Liver (tissue), 9 donors: ENCODE measurements around the gene TACC2. TPM values are rescaled to one million over a fixed set of nuclear protein-coding genes. Genes with fewer than 3 reads are reported as not detected.
A peak's percentile ranks its signal among the peaks of the same experiment; 100 is the strongest.

Experiments
- DNase-seq: peaks from one replicate; pipeline ENCODE4 v3.0.0-alpha.2; 2017; ENCODE audit warnings: low spot score
- H3K27ac ChIP-seq, 2 donors: one replicate each; pipeline ENCODE4 v1.7.0; 2013; ENCODE audit warnings: inconsistent platforms in 2 of 2, low read length in 2 of 2, control low read depth in 1 of 2, low read depth in 1 of 2, mild to moderate bottlenecking in 1 of 2
- H3K27me3 ChIP-seq, 4 donors: one replicate each; pipeline versions ENCODE4 v1.6.1 to v1.7.0; 2013; ENCODE audit warnings: low read length in 3 of 4, inconsistent platforms in 1 of 4, mild to moderate bottlenecking in 1 of 4, moderate library complexity in 1 of 4; ENCODE audit not compliant: control insufficient read depth in 4 of 4, insufficient read depth in 4 of 4
- H3K36me3 ChIP-seq, 4 donors: one replicate each; pipeline versions ENCODE4 v1.6.1 to v1.7.0; 2013; ENCODE audit warnings: low read length in 3 of 4, mild to moderate bottlenecking in 3 of 4, low read depth in 1 of 4, moderate library complexity in 1 of 4; ENCODE audit not compliant: control insufficient read depth in 4 of 4, insufficient read depth in 3 of 4
- H3K4me1 ChIP-seq, 4 donors: one replicate each; pipeline versions ENCODE4 v1.6.1 to v1.7.0; 2013; ENCODE audit warnings: low read length in 3 of 4, mild to moderate bottlenecking in 3 of 4, moderate library complexity in 1 of 4; ENCODE audit not compliant: control insufficient read depth in 4 of 4, insufficient read depth in 4 of 4
- H3K4me3 ChIP-seq, 3 donors: one replicate each; pipeline versions ENCODE4 v1.6.1 to v1.7.0; 2013; ENCODE audit warnings: low read length in 3 of 3, control low read depth in 1 of 3, low read depth in 1 of 3, mild to moderate bottlenecking in 1 of 3
- H3K9ac ChIP-seq, 2 donors: one replicate each; pipeline ENCODE4 v1.7.0; 2013; ENCODE audit warnings: low read length in 2 of 2, mild to moderate bottlenecking in 2 of 2, moderate library complexity in 2 of 2, control low read depth in 1 of 2, low read depth in 1 of 2
- H3K9me3 ChIP-seq, 4 donors: one replicate each; pipeline versions ENCODE4 v1.6.1 to v1.7.0; 2013; ENCODE audit warnings: low read length in 3 of 4; ENCODE audit not compliant: control insufficient read depth in 4 of 4
- ATF3 ChIP-seq: IDR thresholded peaks from 2 replicates; pipeline ENCODE4 v1.6.1; 2016; ENCODE audit warnings: antibody characterized with exemption
- CTCF ChIP-seq: fragments of 150-350 bp; IDR thresholded peaks from 2 replicates; pipeline ENCODE4 v1.5.1; 2017; ENCODE audit warnings: improper control_type of control experiment, low read depth, low read length; ENCODE audit not compliant: missing input control
- EGR1 ChIP-seq, 2 donors: IDR thresholded peaks; 2 replicates each; pipeline ENCODE4 v1.6.1; 2016 to 2018; ENCODE audit warnings: antibody characterized with exemption in 2 of 2, low read depth in 2 of 2
- FOXA1 ChIP-seq: IDR thresholded peaks from 2 replicates; pipeline ENCODE4 v1.6.1; 2016; ENCODE audit warnings: antibody characterized with exemption
- FOXA2 ChIP-seq: IDR thresholded peaks from 2 replicates; pipeline ENCODE4 v1.6.1; 2016; ENCODE audit warnings: antibody characterized with exemption
- HNF4A ChIP-seq, 2 donors: conservative IDR thresholded peaks; 2 replicates each; pipeline ENCODE4 v1.6.1; 2016; ENCODE audit warnings: antibody characterized with exemption in 2 of 2, mild to moderate bottlenecking in 2 of 2
- HNF4G ChIP-seq: IDR thresholded peaks from 2 replicates; pipeline ENCODE4 v1.6.1; 2016; ENCODE audit warnings: antibody characterized with exemption
- JUND ChIP-seq, 2 donors: IDR thresholded peaks; 2 replicates each; pipeline ENCODE4 v1.6.1; 2016; ENCODE audit warnings: antibody characterized with exemption in 2 of 2
- MAX ChIP-seq: IDR thresholded peaks from 2 replicates; pipeline ENCODE4 v1.6.1; 2016; ENCODE audit warnings: antibody characterized with exemption
- RAD21 ChIP-seq, 2 donors: IDR thresholded peaks; 2 replicates each; pipeline ENCODE4 v1.6.1; 2016; ENCODE audit warnings: antibody characterized with exemption in 2 of 2, mild to moderate bottlenecking in 2 of 2
- REST ChIP-seq: IDR thresholded peaks from 2 replicates; pipeline ENCODE4 v1.6.1; 2016; ENCODE audit warnings: antibody characterized with exemption, mild to moderate bottlenecking
- RXRA ChIP-seq, 2 donors: IDR thresholded peaks; 2 replicates each; pipeline ENCODE4 v1.6.1; 2017 to 2018; ENCODE audit warnings: antibody characterized with exemption in 2 of 2, mild to moderate bottlenecking in 1 of 2
- TAF1 ChIP-seq: conservative IDR thresholded peaks from 2 replicates; pipeline ENCODE4 v1.6.1; 2016; ENCODE audit warnings: antibody characterized with exemption, mild to moderate bottlenecking
- YY1 ChIP-seq: IDR thresholded peaks from 2 replicates; pipeline ENCODE4 v1.6.1; 2016; ENCODE audit warnings: antibody characterized with exemption, mild to moderate bottlenecking
- ZBTB33 ChIP-seq: IDR thresholded peaks from 2 replicates; pipeline ENCODE4 v1.6.1; 2016; ENCODE audit warnings: antibody characterized with exemption
- WGBS: extraction: QIAGEN DNeasy Blood & Tissue Kit; methylation state at CpG from one replicate; pipeline ENCODE4 v1.1.7; 2013; 5-methylcytosine and 5-hydroxymethylcytosine counted together
- polyA plus RNA-seq, 2 donors: library from polyadenylated mRNA; stranded (reverse) in 1 of 2; unstranded in 1 of 2; fragments of 200-250 nt in 1 of 2; fragments of >200 nt in 1 of 2; fragmentation: Nextera tagmentation in 1 of 2; extraction: Ambion mirVana in 1 of 2; gene quantifications; one replicate each; pipeline versions ENCODE4 v1.2.1 to v1.2.3, GENCODE V29; 2013 to 2015
- total RNA-seq, 2 donors: library from RNA; depleted of rRNA; stranded (reverse); fragments of >200 nt; gene quantifications; one replicate each; pipeline ENCODE4 v1.2.3, GENCODE V29; 2014
- donor health status: healthy.
- donor health status: healthy.
- donor health status: healthy.
- donor health status: healthy.
- donor health status: healthy.

TACC2 gene
- total and polyA plus RNA-seq, 4 donors: 1.5 to 9.1 (median 7.8) TPM

GRCh38 chr10:122113945-122114747 lies 125.2 kb downstream of the TACC2 start:
- peaks cover 3 to 8% (median 5%) of the 10 kb centered on the region in 4 donors for H3K4me1 ChIP-seq
- DNase-seq: no peak
- H3K27me3 ChIP-seq: no peaks in the 10 kb centered on the region
- H3K4me3 ChIP-seq: peak overlapping the region; percentile 57 to 72 (median 67)
- peak overlapping the region; percentile 92 to 99 for H3K27ac ChIP-seq
- no peaks in the 10 kb centered on the region for H3K36me3 ChIP-seq
- H3K9me3 ChIP-seq: no peaks in the 10 kb centered on the region
- TF ChIP-seq JUND (IDR thresholded peaks at IDR 0.05) (no peak), YY1 (peak; percentile 36)
- 56% methylated on average over 18 of the region's 18 CpGs for WGBS
- peak overlapping the region; percentile 58 to 66 for H3K9ac ChIP-seq

GRCh38 chr10:122115874-122116273 lies 126.9 kb downstream of the TACC2 start:
- Histone ChIP-seq H3K27me3 (no peaks in the 10 kb centered on the region), H3K36me3 (no peaks in the 10 kb centered on the region), H3K4me1 (peaks cover 3 to 8% (median 5%) of the 10 kb centered on the region in 4 donors), H3K27ac (no peak overlapping the region), H3K9ac (no peak overlapping the region), H3K4me3 (no peak overlapping the region), H3K9me3 (no peaks in the 10 kb centered on the region)
- no peak for DNase-seq
- 69% methylated on average over 4 of the region's 4 CpGs for WGBS
- no peak for TF ChIP-seq JUND (IDR thresholded peaks at IDR 0.05)
- no peak for TF ChIP-seq TAF1
- TF ChIP-seq YY1: no peak
- TF ChIP-seq RXRA (IDR thresholded peaks at IDR 0.05): no peak
- no peak for TF ChIP-seq HNF4G
- TF ChIP-seq FOXA2: no peak
- TF ChIP-seq HNF4A (conservative IDR thresholded peaks at IDR 0.05): no peak
- no peak for TF ChIP-seq MAX
- TF ChIP-seq RAD21 (IDR thresholded peaks at IDR 0.05): no peak
- TF ChIP-seq FOXA1: no peak
- no peak for TF ChIP-seq ZBTB33
- TF ChIP-seq ATF3: no peak
- TF ChIP-seq REST: no peak
- TF ChIP-seq CTCF: no peak
- TF ChIP-seq EGR1 (IDR thresholded peaks at IDR 0.05; ENCODE audit: low read depth in 2 of 2): no peak
